ENCODE data around the gene PIK3R2.

DNA sequence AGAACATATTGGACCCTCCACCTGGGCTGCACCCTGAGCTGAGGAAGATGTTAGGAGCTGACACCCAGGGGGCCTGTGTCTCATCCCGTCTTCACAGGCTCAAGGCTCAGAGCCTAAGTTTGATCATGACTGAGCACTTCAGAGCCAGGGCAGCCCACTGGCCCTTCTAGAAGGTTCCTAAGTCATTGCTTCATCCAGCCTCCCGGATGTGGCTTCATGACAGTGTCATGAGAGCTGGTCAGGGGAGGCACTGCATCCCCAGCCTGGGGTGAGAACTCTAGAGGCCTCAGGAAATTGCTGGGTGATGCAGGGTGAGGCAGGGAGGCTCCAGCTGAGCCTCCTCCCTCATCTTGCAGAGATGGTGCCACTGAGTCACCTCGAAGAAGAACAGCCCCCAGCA lies 24.9 kb upstream of the PIK3R2 start:
- TF ChIP-seq POLR2A (IDR thresholded peaks at IDR 0.05) = no peak
- TF ChIP-seq, protein P1, sequence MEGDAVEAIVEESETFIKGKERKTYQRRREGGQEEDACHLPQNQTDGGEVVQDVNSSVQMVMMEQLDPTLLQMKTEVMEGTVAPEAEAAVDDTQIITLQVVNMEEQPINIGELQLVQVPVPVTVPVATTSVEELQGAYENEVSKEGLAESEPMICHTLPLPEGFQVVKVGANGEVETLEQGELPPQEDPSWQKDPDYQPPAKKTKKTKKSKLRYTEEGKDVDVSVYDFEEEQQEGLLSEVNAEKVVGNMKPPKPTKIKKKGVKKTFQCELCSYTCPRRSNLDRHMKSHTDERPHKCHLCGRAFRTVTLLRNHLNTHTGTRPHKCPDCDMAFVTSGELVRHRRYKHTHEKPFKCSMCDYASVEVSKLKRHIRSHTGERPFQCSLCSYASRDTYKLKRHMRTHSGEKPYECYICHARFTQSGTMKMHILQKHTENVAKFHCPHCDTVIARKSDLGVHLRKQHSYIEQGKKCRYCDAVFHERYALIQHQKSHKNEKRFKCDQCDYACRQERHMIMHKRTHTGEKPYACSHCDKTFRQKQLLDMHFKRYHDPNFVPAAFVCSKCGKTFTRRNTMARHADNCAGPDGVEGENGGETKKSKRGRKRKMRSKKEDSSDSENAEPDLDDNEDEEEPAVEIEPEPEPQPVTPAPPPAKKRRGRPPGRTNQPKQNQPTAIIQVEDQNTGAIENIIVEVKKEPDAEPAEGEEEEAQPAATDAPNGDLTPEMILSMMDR (IDR thresholded peaks at IDR 0.05) = no peak

Measured in body of pancreas (tissue), 4 donors.